Naive B cell (primary cell): ENCODE data around the gene STON1. TPM values are rescaled to one million over a fixed set of nuclear protein-coding genes. Genes with fewer than 3 reads are reported as not detected.
A peak's percentile ranks its signal among the peaks of the same experiment; 100 is the strongest.
"Not testable (repeated sequence)": the region's sequence is repeated elsewhere in the genome, so short reads cannot be mapped to it uniquely, and the experiment has no call there.

Experiments used
- ATAC-seq, 2 donors: fragments of 150-1000 bp; cut with Tn5 transposase; 2 replicates each; pipeline ENCODE4 v1.10.0; 2021; ENCODE audit warnings: low read depth in 2 of 2, mild to moderate bottlenecking in 2 of 2, moderate library complexity in 2 of 2
- DNase-seq: peaks from one replicate; pipeline ENCODE4 v3.0.0; 2022
- H3K27ac Mint-ChIP-seq, 6 donors: one replicate each; pipeline ENCODE4 v1.8.0; 2020 to 2022; ENCODE audit warnings: mild to moderate bottlenecking in 6 of 6, mixed read lengths in 6 of 6, moderate library complexity in 5 of 6, inconsistent platforms in 2 of 6
- H3K27me3 Mint-ChIP-seq, 3 donors: one replicate each; pipeline ENCODE4 v1.8.0; 2021 to 2022; ENCODE audit warnings: mixed read lengths in 3 of 3, mild to moderate bottlenecking in 1 of 3
- H3K36me3 Mint-ChIP-seq, 2 donors: one replicate each; pipeline ENCODE4 v1.8.0; 2020 to 2022; ENCODE audit warnings: mixed read lengths in 2 of 2, inconsistent platforms in 1 of 2, mild to moderate bottlenecking in 1 of 2
- H3K4me1 Mint-ChIP-seq, 3 donors: one replicate each; pipeline ENCODE4 v1.8.0; 2020 to 2022; ENCODE audit warnings: mixed read lengths in 3 of 3, inconsistent platforms in 1 of 3, mild to moderate bottlenecking in 1 of 3, moderate library complexity in 1 of 3
- H3K4me3 Mint-ChIP-seq, 8 donors: one replicate each; pipeline ENCODE4 v1.8.0; 2020 to 2022; ENCODE audit warnings: mild to moderate bottlenecking in 8 of 8, mixed read lengths in 8 of 8, moderate library complexity in 8 of 8, inconsistent platforms in 2 of 8
- H3K9me3 Mint-ChIP-seq, 7 donors: one replicate each; pipeline ENCODE4 v1.8.0; 2020 to 2022; ENCODE audit warnings: mixed read lengths in 7 of 7, mild to moderate bottlenecking in 5 of 7, inconsistent platforms in 2 of 7, moderate library complexity in 1 of 7
- polyA plus RNA-seq, 6 donors: library from polyadenylated mRNA; unstranded; fragments of 300-500 nt; fragmentation: Illumina TruSeq; gene quantifications; one replicate each; pipeline ENCODE4 v1.2.3, GENCODE V29; 2021; ENCODE audit warnings: low read depth in 6 of 6

Gene STON1
- polyA plus RNA-seq, 6 donors from 2014 or later, result 0.13 to 0.14 TPM; not detected in 4

- Mint-ChIP-seq H3K27me3 (no peaks in the 10 kb centered on the region), H3K4me3 (no peak overlapping the region), H3K4me1 (no peaks in the 10 kb centered on the region), H3K9me3 (no peaks in the 10 kb centered on the region), H3K27ac (peak overlapping the region in 2 of 6 donors; percentile 46 to 57), H3K36me3 (peaks cover 43 to 49% of the 10 kb centered on the region in 2 donors)
- no peak for ATAC-seq
- DNase-seq, result no peak
Observed at GRCh38 chr2:48512571-48512970, 17.4 kb upstream of the STON1 start.

- no peak for ATAC-seq
- no peak for DNase-seq
- Mint-ChIP-seq H3K36me3 (peaks cover 50 to 57% of the 10 kb centered on the region in 2 donors), H3K27ac (no peak overlapping the region), H3K27me3 (no peaks in the 10 kb centered on the region), H3K4me1 (peaks cover 0 to 12% (median 0%) of the 10 kb centered on the region in 3 donors), H3K4me3 (no peak overlapping the region), H3K9me3 (no peaks in the 10 kb centered on the region)
Observed at GRCh38 chr2:48514348-48515003, 15.5 kb upstream of the STON1 start.

GRCh38 chr2:48515513-48515985, 14.4 kb upstream of the STON1 start:
- DNase-seq, result no peak
- ATAC-seq, result no peak
- peaks cover 0 to under 1% (median 0%) of the 10 kb centered on the region in 7 donors for H3K9me3 Mint-ChIP-seq
- H3K27me3 Mint-ChIP-seq, result no peaks in the 10 kb centered on the region
- H3K4me1 Mint-ChIP-seq, result peaks cover 0 to 17% (median 0%) of the 10 kb centered on the region in 3 donors
- H3K4me3 Mint-ChIP-seq, result no peak overlapping the region
- no peak overlapping the region for H3K27ac Mint-ChIP-seq
- H3K36me3 Mint-ChIP-seq, result peaks cover 50 to 56% of the 10 kb centered on the region in 2 donors

- H3K27ac Mint-ChIP-seq, result peak overlapping the region in 2 of 6 donors; percentile 39
- peaks cover 0 to 1% (median 0%) of the 10 kb centered on the region in 7 donors for H3K9me3 Mint-ChIP-seq
- peaks cover 37 to 53% of the 10 kb centered on the region in 2 donors for H3K36me3 Mint-ChIP-seq
- no peak overlapping the region for H3K4me3 Mint-ChIP-seq
- peaks cover 0 to 20% (median 0%) of the 10 kb centered on the region in 3 donors for H3K4me1 Mint-ChIP-seq
- ATAC-seq (peak in 1 of 2 donors; percentile 58), DNase-seq (no peak)
- H3K27me3 Mint-ChIP-seq, result no peaks in the 10 kb centered on the region
Observed at GRCh38 chr2:48519593-48519992, 10.4 kb upstream of the STON1 start.

GRCh38 chr2:48524756-48525155, 5.2 kb upstream of the STON1 start:
- not testable (repeated sequence) for DNase-seq, H3K4me3 Mint-ChIP-seq, H3K27me3 Mint-ChIP-seq, ATAC-seq, H3K27ac Mint-ChIP-seq, H3K9me3 Mint-ChIP-seq
- peaks cover 10 to 13% of the 10 kb centered on the region in 2 donors for H3K36me3 Mint-ChIP-seq
- H3K4me1 Mint-ChIP-seq, result peaks cover 10 to 15% (median 13%) of the 10 kb centered on the region in 3 donors

GRCh38 chr2:48525269-48525943, 4.5 kb upstream of the STON1 start:
- no peak for ATAC-seq
- peaks cover 0 to 13% (median 6%) of the 10 kb centered on the region in 3 donors for H3K27me3 Mint-ChIP-seq
- peaks cover 0 to 1% (median 0%) of the 10 kb centered on the region in 7 donors for H3K9me3 Mint-ChIP-seq
- H3K27ac Mint-ChIP-seq, result no peak overlapping the region
- peaks cover 13 to 18% (median 14%) of the 10 kb centered on the region in 3 donors for H3K4me1 Mint-ChIP-seq
- H3K4me3 Mint-ChIP-seq, result no peak overlapping the region
- peaks cover 8 to 11% of the 10 kb centered on the region in 2 donors for H3K36me3 Mint-ChIP-seq
- DNase-seq, result no peak

GRCh38 chr2:48527226-48527885, 2.6 kb upstream of the STON1 start:
- peaks cover 0 to 7% of the 10 kb centered on the region in 2 donors for H3K36me3 Mint-ChIP-seq
- H3K4me3 Mint-ChIP-seq, result no peak overlapping the region
- no peak for DNase-seq
- peaks cover 5 to 13% (median 6%) of the 10 kb centered on the region in 3 donors for H3K27me3 Mint-ChIP-seq
- H3K9me3 Mint-ChIP-seq, result no peaks in the 10 kb centered on the region
- H3K4me1 Mint-ChIP-seq, result peaks cover 20 to 21% (median 20%) of the 10 kb centered on the region in 3 donors
- no peak overlapping the region for H3K27ac Mint-ChIP-seq
- no peak for ATAC-seq

GRCh38 chr2:48528431-48528830, 1.5 kb upstream of the STON1 start:
- ATAC-seq (no peak), DNase-seq (no peak)
- Mint-ChIP-seq H3K36me3 (peaks cover 0 to 7% of the 10 kb centered on the region in 2 donors), H3K4me1 (peaks cover 20 to 23% (median 21%) of the 10 kb centered on the region in 3 donors), H3K9me3 (no peaks in the 10 kb centered on the region), H3K27me3 (peaks cover 5 to 13% (median 6%) of the 10 kb centered on the region in 3 donors), H3K4me3 (peak overlapping the region in 5 of 8 donors; percentile 18 to 83 (median 52)), H3K27ac (no peak overlapping the region)

- peaks cover 5 to 13% (median 6%) of the 10 kb centered on the region in 3 donors for H3K27me3 Mint-ChIP-seq
- peaks cover 20 to 23% (median 21%) of the 10 kb centered on the region in 3 donors for H3K4me1 Mint-ChIP-seq
- ATAC-seq (no peak), DNase-seq (no peak)
- H3K9me3 Mint-ChIP-seq, result no peaks in the 10 kb centered on the region
- peak overlapping the region; percentile 13 to 97 (median 53) for H3K4me3 Mint-ChIP-seq
- H3K27ac Mint-ChIP-seq, result no peak overlapping the region
- peaks cover 0 to 7% of the 10 kb centered on the region in 2 donors for H3K36me3 Mint-ChIP-seq
Observed at GRCh38 chr2:48529194-48529593, 760 bp upstream of the STON1 start.

- ATAC-seq (peak in 1 of 2 donors; percentile 27), DNase-seq (no peak)
- Mint-ChIP-seq H3K36me3 (peaks cover 0 to 7% of the 10 kb centered on the region in 2 donors), H3K27me3 (peaks cover 5 to 13% (median 6%) of the 10 kb centered on the region in 3 donors), H3K4me1 (peaks cover 20 to 23% (median 21%) of the 10 kb centered on the region in 3 donors), H3K27ac (peak overlapping the region in 3 of 6 donors; percentile 54 to 88 (median 85)), H3K4me3 (peak overlapping the region; percentile 79 to 97 (median 88)), H3K9me3 (no peaks in the 10 kb centered on the region)
Observed at GRCh38 chr2:48529676-48530032, 300 bp upstream of the STON1 start.

- Mint-ChIP-seq H3K36me3 (peaks cover 0 to 3% of the 10 kb centered on the region in 2 donors), H3K27ac (no peak overlapping the region), H3K4me1 (peaks cover 20 to 23% (median 21%) of the 10 kb centered on the region in 3 donors), H3K27me3 (peaks cover 5 to 13% (median 6%) of the 10 kb centered on the region in 3 donors), H3K9me3 (no peaks in the 10 kb centered on the region), H3K4me3 (peak overlapping the region in 7 of 8 donors; percentile 73 to 97 (median 85))
- DNase-seq (no peak), ATAC-seq (no peak)
Observed at GRCh38 chr2:48531141-48531648, 1.2 kb downstream of the STON1 start.

- DNase-seq (no peak), ATAC-seq (no peak)
- peak overlapping the region in 4 of 8 donors; percentile 24 to 65 (median 50) for H3K4me3 Mint-ChIP-seq
- H3K27ac Mint-ChIP-seq, result peak overlapping the region in 1 of 6 donors; percentile 73
- no peaks in the 10 kb centered on the region for H3K36me3 Mint-ChIP-seq
- H3K27me3 Mint-ChIP-seq, result peaks cover 5 to 13% (median 6%) of the 10 kb centered on the region in 3 donors
- peaks cover 20 to 23% (median 21%) of the 10 kb centered on the region in 3 donors for H3K4me1 Mint-ChIP-seq
- no peaks in the 10 kb centered on the region for H3K9me3 Mint-ChIP-seq
Observed at GRCh38 chr2:48532174-48532573, 2.2 kb downstream of the STON1 start.

- Mint-ChIP-seq H3K9me3 (no peaks in the 10 kb centered on the region), H3K27me3 (peaks cover 5 to 13% (median 6%) of the 10 kb centered on the region in 3 donors), H3K4me3 (peak overlapping the region in 2 of 8 donors; percentile 24 to 49), H3K36me3 (no peaks in the 10 kb centered on the region), H3K27ac (no peak overlapping the region), H3K4me1 (peaks cover 20 to 23% (median 21%) of the 10 kb centered on the region in 3 donors)
- DNase-seq (no peak), ATAC-seq (no peak)
Observed at GRCh38 chr2:48532824-48533223, 2.9 kb downstream of the STON1 start.
